Spleen (tissue), 11 donors: ENCODE results near the gene CTNS. TPM values are rescaled to one million over a fixed set of nuclear protein-coding genes. Genes with fewer than 3 reads are reported as not detected.

Experiments
- DNase-seq: peaks from one replicate; pipeline ENCODE4 v3.0.0-alpha.2; 2020
- H3K27ac ChIP-seq, 8 donors: fragments of 200-600 bp; sonication (generic) in 7 of 8; 1 replicate in 4 of 8; 2 replicates in 4 of 8; pipeline versions ENCODE4 v1.5.0 to v1.8.0; 2016 to 2021; ENCODE audit warnings: inconsistent platforms in 4 of 8, mild to moderate bottlenecking in 4 of 8, moderate library complexity in 1 of 8
- H3K27me3 ChIP-seq, 7 donors: fragments of 200-600 bp; sonication (generic) in 6 of 7; replicated peaks in 1 of 7; 1 replicate in 4 of 7; 2 replicates in 3 of 7; pipeline versions ENCODE4 v1.5.0 to v1.8.0; 2016 to 2021; ENCODE audit warnings: inconsistent platforms in 3 of 7, mild to moderate bottlenecking in 1 of 7
- H3K36me3 ChIP-seq, 6 donors: fragments of 200-600 bp; sonication (generic) in 5 of 6; 1 replicate in 4 of 6; 2 replicates in 2 of 6; pipeline versions ENCODE4 v1.5.0 to v1.8.0; 2016 to 2021; ENCODE audit warnings: inconsistent platforms in 2 of 6
- H3K4me1 ChIP-seq, 6 donors: fragments of 200-600 bp; sonication (generic) in 5 of 6; 1 replicate in 3 of 6; 2 replicates in 3 of 6; pipeline versions ENCODE4 v1.5.0 to v1.8.0; 2016 to 2021; ENCODE audit warnings: inconsistent platforms in 3 of 6
- H3K4me3 ChIP-seq, 8 donors: fragments of 200-600 bp; sonication (generic) in 7 of 8; 1 replicate in 4 of 8; 2 replicates in 4 of 8; pipeline versions ENCODE4 v1.5.0 to v1.8.0; 2016 to 2021; ENCODE audit warnings: inconsistent platforms in 4 of 8, mild to moderate bottlenecking in 4 of 8, moderate library complexity in 2 of 8
- H3K9me3 ChIP-seq, 8 donors: fragments of 200-600 bp; sonication (generic) in 7 of 8; 1 replicate in 4 of 8; 2 replicates in 4 of 8; pipeline versions ENCODE4 v1.5.0 to v1.8.0; 2016 to 2021; ENCODE audit warnings: inconsistent platforms in 4 of 8
- POLR2A ChIP-seq, 3 donors: fragments of 450-650 bp; IDR thresholded peaks; one replicate each; pipeline ENCODE4 v1.5.1; 2017; ENCODE audit warnings: antibody characterized with exemption in 3 of 3, mild to moderate bottlenecking in 1 of 3
- POLR2AphosphoS5 ChIP-seq, 3 donors: sonication (generic); formaldehyde crosslinking; IDR thresholded peaks; one replicate each; pipeline ENCODE4 v1.5.1; 2017; ENCODE audit warnings: antibody characterized with exemption in 3 of 3
- WGBS, 5 donors: extraction: QIAGEN DNeasy Blood & Tissue Kit in 3 of 5; methylation state at CpG; one replicate each; pipeline versions ENCODE4 v1.1.5 to v1.1.7; 2013 to 2018; 5-methylcytosine and 5-hydroxymethylcytosine counted together
- intact Hi-C: fragments of 100-400 bp; cut with DNase I; formaldehyde crosslinking; loops from one replicate; pipeline ENCODE4 v1.15.0; 2023; ENCODE audit warnings: low total_unique reads
- polyA plus RNA-seq, 3 donors: library from polyadenylated mRNA; stranded (reverse); fragments of 200-250 nt; gene quantifications; one replicate each; pipeline ENCODE4 v1.2.1, GENCODE V29; 2013
- total RNA-seq, 7 donors: library from RNA; depleted of rRNA in 3 of 7; stranded (reverse); fragments of >200 nt in 3 of 7; fragmentation: NEBNext Ultra II Directional in 4 of 7; extraction: Animal tissue kit (Norgen Biotek cat#: 25700) in 4 of 7; gene quantifications; one replicate each; pipeline versions ENCODE4 v1.1.0 to v1.2.1, GENCODE V29; 2016 to 2021
- TF ChIP-seq, protein P1 (sequence below), 11 experiments: fragments of 200-600 bp in 7 of 11; fragments of 450-650 bp in 4 of 11; sonication (generic) in 4 of 11; IDR thresholded peaks in 8 of 11; conservative IDR thresholded peaks in 3 of 11; 1 replicate in 7 of 11; 2 replicates in 4 of 11; pipeline versions ENCODE4 v1.4.0 to v1.8.0; 2016 to 2021; ENCODE audit warnings: antibody characterized with exemption in 11 of 11, inconsistent platforms in 4 of 11, mild to moderate bottlenecking in 1 of 11
- donor health status: healthy with polysubstance abuse.
- donor health status: DM: no; HTN: no; CAD: no; lungs with moderate emphysema.
- donor health status: DM: no; HTN: no; CAD: no.
- donor health status: Bipolar disorder and iron deficiency.
- donor health status: healthy.
- donor health status: DM: no; HTN: no; CAD: no.
- donor health status: DM: yes; HTN: yes; CAD: no.

Gene CTNS
- total and polyA plus RNA-seq, 10 donors, result 5.7 to 42.5 (median 14.0) TPM

- Histone ChIP-seq H3K9me3 (no peaks in the 10 kb centered on the region), H3K4me1 (peaks cover 3 to 46% (median 19%) of the 10 kb centered on the region in 6 donors), H3K27ac (no peak overlapping the region), H3K4me3 (no peak overlapping the region), H3K27me3 (no peaks in the 10 kb centered on the region), H3K36me3 (peaks cover 0 to 56% (median 9%) of the 10 kb centered on the region in 6 donors)
- no peak for TF ChIP-seq POLR2A (IDR thresholded peaks at IDR 0.05)
- no peak for TF ChIP-seq POLR2AphosphoS5 (IDR thresholded peaks at IDR 0.05)
- TF ChIP-seq, protein P1, sequence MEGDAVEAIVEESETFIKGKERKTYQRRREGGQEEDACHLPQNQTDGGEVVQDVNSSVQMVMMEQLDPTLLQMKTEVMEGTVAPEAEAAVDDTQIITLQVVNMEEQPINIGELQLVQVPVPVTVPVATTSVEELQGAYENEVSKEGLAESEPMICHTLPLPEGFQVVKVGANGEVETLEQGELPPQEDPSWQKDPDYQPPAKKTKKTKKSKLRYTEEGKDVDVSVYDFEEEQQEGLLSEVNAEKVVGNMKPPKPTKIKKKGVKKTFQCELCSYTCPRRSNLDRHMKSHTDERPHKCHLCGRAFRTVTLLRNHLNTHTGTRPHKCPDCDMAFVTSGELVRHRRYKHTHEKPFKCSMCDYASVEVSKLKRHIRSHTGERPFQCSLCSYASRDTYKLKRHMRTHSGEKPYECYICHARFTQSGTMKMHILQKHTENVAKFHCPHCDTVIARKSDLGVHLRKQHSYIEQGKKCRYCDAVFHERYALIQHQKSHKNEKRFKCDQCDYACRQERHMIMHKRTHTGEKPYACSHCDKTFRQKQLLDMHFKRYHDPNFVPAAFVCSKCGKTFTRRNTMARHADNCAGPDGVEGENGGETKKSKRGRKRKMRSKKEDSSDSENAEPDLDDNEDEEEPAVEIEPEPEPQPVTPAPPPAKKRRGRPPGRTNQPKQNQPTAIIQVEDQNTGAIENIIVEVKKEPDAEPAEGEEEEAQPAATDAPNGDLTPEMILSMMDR (IDR thresholded peaks at IDR 0.05 in 8 of 11, conservative IDR thresholded peaks at IDR 0.05 in 3 of 11), result no peak
- 68 to 87% (median 75%) methylated on average over 3 of the region's 3 CpGs for WGBS, 5 donors
- DNase-seq, result no peak
- intact Hi-C loops, result no loop called here
These were observed 4.5 kb downstream of the CTNS start for GRCh38 chr17:3641014-3641413.

DNA sequence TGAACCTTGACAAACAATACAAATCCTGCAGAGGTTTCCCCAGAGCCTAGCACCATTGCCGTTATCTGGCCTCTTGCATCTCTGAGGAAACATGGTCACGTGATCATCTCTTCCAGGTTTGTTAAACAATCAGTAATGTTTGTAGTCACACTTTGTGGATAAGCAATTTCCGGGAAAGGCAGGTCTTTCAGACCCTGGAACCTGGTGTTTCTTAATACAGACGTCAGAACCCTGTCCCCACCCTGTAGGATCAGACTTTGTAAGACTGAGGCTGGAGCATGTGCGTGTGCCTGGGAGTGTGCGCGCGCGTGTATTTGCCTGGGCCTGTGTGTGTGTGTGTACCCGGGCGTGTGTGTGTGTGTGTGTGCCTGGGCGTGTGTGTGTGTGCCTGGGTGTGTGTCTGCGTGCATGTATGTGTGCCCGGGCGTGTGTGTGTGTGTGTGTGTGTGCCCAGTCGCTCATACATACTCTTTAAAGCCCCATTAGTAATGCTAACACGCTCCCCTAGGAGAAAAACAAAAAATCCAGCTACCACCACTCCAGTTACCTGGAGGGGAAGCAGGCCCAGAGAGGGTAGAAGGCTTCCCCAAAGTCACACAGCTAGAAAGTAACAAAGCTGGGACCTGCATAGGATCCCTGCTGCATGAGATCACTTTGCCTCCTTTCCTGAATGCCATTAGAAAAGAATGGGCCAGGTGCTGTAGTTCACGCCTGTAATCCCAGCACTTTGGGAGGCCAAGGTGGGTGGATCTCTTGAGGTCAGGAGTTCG lies 5.3 kb downstream of the CTNS start:
- no peak overlapping the region for H3K4me3 ChIP-seq
- no peaks in the 10 kb centered on the region for H3K27me3 ChIP-seq
- H3K4me1 ChIP-seq, result peaks cover 3 to 50% (median 24%) of the 10 kb centered on the region in 6 donors
- intact Hi-C loops, result no loop called here
- DNase-seq, result no peak
- TF ChIP-seq POLR2A (IDR thresholded peaks at IDR 0.05) (no peak), POLR2AphosphoS5 (IDR thresholded peaks at IDR 0.05) (no peak)
- TF ChIP-seq, protein P1 (IDR thresholded peaks at IDR 0.05 in 8 of 11, conservative IDR thresholded peaks at IDR 0.05 in 3 of 11), result no peak
- H3K27ac ChIP-seq, result no peak overlapping the region
- WGBS, 5 donors, result 72 to 90% (median 79%) methylated on average over 13 to 19 of the region's 19 CpGs
- H3K9me3 ChIP-seq, result no peaks in the 10 kb centered on the region
- H3K36me3 ChIP-seq, result peaks cover 0 to 61% (median 9%) of the 10 kb centered on the region in 6 donors

- peaks cover 0 to 75% (median 15%) of the 10 kb centered on the region in 6 donors for H3K36me3 ChIP-seq
- no peak for DNase-seq
- H3K27ac ChIP-seq, result no peak overlapping the region
- no peak overlapping the region for H3K4me3 ChIP-seq
- no peaks in the 10 kb centered on the region for H3K27me3 ChIP-seq
- 74 to 94% (median 86%) methylated on average over 4 of the region's 4 CpGs for WGBS, 5 donors
- peaks cover 0 to 35% (median 16%) of the 10 kb centered on the region in 6 donors for H3K4me1 ChIP-seq
- intact Hi-C loops, result no loop called here
- TF ChIP-seq POLR2AphosphoS5 (IDR thresholded peaks at IDR 0.05), result no peak
- TF ChIP-seq POLR2A (IDR thresholded peaks at IDR 0.05), result no peak
- TF ChIP-seq, protein P1 (IDR thresholded peaks at IDR 0.05 in 8 of 11, conservative IDR thresholded peaks at IDR 0.05 in 3 of 11), result no peak
- no peaks in the 10 kb centered on the region for H3K9me3 ChIP-seq
These were observed 7.4 kb downstream of the CTNS start for GRCh38 chr17:3643889-3644349.

DNA sequence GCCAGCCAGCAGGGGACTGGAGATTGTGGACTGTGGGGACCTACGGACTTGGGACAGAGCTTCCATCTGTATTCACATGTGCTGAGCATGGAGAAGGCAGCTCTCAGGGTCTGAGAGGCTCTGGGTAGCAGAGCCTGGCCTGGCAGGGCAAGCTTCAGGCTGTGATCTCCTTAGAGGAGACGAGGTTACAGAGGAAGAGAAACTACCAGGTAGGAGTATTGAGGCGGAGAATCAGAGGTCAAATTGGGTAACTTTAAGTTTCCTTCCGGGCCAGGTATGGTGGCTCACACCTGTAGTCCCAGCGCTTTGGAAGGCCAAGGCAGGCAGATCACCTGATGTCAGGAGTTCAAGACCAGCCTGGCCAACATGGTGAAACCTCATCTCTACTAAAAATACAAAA lies 8.8 kb downstream of the CTNS start:
- no peak overlapping the region for H3K4me3 ChIP-seq
- no peak for DNase-seq
- H3K27ac ChIP-seq, result peak overlapping the region in 1 of 8 donors; percentile 17
- intact Hi-C loops, result no loop called here
- H3K9me3 ChIP-seq, result no peaks in the 10 kb centered on the region
- TF ChIP-seq POLR2A (IDR thresholded peaks at IDR 0.05), result no peak
- no peak for TF ChIP-seq POLR2AphosphoS5 (IDR thresholded peaks at IDR 0.05)
- TF ChIP-seq, protein P1 (IDR thresholded peaks at IDR 0.05 in 8 of 11, conservative IDR thresholded peaks at IDR 0.05 in 3 of 11), result no peak
- peaks cover 0 to 81% (median 20%) of the 10 kb centered on the region in 6 donors for H3K36me3 ChIP-seq
- WGBS, 5 donors, result 45 to 79% (median 69%) methylated on average over 5 of the region's 5 CpGs
- no peaks in the 10 kb centered on the region for H3K27me3 ChIP-seq
- H3K4me1 ChIP-seq, result peaks cover 0 to 21% (median 12%) of the 10 kb centered on the region in 6 donors
